Activated B cell treated with CpG ODN at 0.5 μM for 24 hours (primary cell): ENCODE measurements around the gene ERLEC1. TPM values are rescaled to one million over a fixed set of nuclear protein-coding genes. Genes with fewer than 3 reads are reported as not detected.

Source experiments
- ATAC-seq: fragments of 200-7000 bp; cut with Tn5 transposase; one replicate; pipeline ENCODE4 v1.10.0; 2021; ENCODE audit warnings: low read depth, mild to moderate bottlenecking, moderate library complexity
- CTCF ChIA-PET: fragments of 350-600 bp; sonication (Branson Sonifier 250); formaldehyde crosslinking; loops from one replicate; lab custom pipeline; 2021; ENCODE audit warnings: antibody characterized with exemption; lab: Charles Lee
- POLR2A ChIA-PET: fragments of 350-600 bp; sonication (Branson Sonifier 250); formaldehyde crosslinking; loops from one replicate; lab custom pipeline; 2021; ENCODE audit warnings: antibody characterized with exemption; lab: Charles Lee
- DNase-seq: peaks from one replicate; pipeline ENCODE4 v3.0.0; 2022
- H3K27ac Mint-ChIP-seq: one replicate; pipeline ENCODE4 v1.8.0; 2020; ENCODE audit warnings: mixed read lengths
- H3K27me3 Mint-ChIP-seq: one replicate; pipeline ENCODE4 v1.8.0; 2021; ENCODE audit warnings: mixed read lengths
- H3K36me3 Mint-ChIP-seq: one replicate; pipeline ENCODE4 v1.8.0; 2021; ENCODE audit warnings: low read depth, mixed read lengths
- H3K4me1 Mint-ChIP-seq: one replicate; pipeline ENCODE4 v1.8.0; 2021; ENCODE audit warnings: mixed read lengths
- H3K4me3 Mint-ChIP-seq: one replicate; pipeline ENCODE4 v1.8.0; 2020; ENCODE audit warnings: mild to moderate bottlenecking, mixed read lengths
- H3K9me3 Mint-ChIP-seq: one replicate; pipeline ENCODE4 v1.8.0; 2020; ENCODE audit warnings: mixed read lengths
- intact Hi-C: fragments of 100-400 bp; cut with micrococcal nuclease; formaldehyde crosslinking; loops from one replicate; pipeline ENCODE4 v1.15.1; 2024
- total RNA-seq: library from RNA; stranded (reverse); gene quantifications from 2 replicates; pipeline ENCODE4 v1.2.3, GENCODE V29; 2022
- TF ChIP-seq, protein P1 (sequence below): fragments of 200-600 bp; IDR thresholded peaks from one replicate; pipeline ENCODE4 v1.8.0; 2022; ENCODE audit warnings: antibody characterized with exemption, mild to moderate bottlenecking

The ERLEC1 gene
- total RNA-seq, 1 donor from 2014 or later = 16.8 TPM

DNA sequence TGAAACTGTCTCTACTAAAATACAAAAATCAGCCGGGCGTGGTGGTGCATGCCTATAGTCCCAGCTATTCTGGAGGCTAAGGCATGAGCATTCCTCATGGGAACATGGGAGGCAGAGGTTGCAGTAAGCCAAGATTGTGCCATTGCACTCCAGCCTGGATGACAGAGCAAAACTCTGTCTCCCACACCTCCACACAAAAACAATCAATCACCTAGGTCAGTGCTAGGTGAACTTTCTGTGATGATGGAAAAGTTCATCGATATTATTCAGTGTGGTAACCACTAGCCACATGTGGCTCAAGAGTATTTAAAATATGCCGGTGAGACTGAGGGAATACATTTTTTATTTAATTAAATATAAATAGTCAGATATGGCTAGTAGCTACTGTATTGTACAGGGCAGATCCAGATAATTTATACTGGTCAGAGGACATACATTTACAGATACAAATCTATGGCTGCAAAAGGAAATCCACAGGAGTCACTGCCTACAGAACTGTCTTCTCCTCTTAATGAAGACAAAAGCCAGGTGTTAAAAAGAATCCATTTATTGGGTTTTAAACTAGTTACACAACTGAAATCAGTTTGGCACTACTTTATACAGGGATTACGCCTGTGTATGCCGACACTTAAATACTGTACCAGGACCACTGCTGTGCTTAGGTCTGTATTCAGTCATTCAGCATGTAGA, 76.8 kb downstream of the ERLEC1 start:
- POLR2A ChIA-PET = no interaction called here
- H3K27ac Mint-ChIP-seq = no peak overlapping the region
- no peaks in the 10 kb centered on the region for H3K4me1 Mint-ChIP-seq
- H3K36me3 Mint-ChIP-seq = peaks cover 77% of the 10 kb centered on the region
- no peak for DNase-seq
- intact Hi-C loops = no loop called here
- H3K27me3 Mint-ChIP-seq = no peaks in the 10 kb centered on the region
- no peak overlapping the region for H3K4me3 Mint-ChIP-seq
- TF ChIP-seq, protein P1, sequence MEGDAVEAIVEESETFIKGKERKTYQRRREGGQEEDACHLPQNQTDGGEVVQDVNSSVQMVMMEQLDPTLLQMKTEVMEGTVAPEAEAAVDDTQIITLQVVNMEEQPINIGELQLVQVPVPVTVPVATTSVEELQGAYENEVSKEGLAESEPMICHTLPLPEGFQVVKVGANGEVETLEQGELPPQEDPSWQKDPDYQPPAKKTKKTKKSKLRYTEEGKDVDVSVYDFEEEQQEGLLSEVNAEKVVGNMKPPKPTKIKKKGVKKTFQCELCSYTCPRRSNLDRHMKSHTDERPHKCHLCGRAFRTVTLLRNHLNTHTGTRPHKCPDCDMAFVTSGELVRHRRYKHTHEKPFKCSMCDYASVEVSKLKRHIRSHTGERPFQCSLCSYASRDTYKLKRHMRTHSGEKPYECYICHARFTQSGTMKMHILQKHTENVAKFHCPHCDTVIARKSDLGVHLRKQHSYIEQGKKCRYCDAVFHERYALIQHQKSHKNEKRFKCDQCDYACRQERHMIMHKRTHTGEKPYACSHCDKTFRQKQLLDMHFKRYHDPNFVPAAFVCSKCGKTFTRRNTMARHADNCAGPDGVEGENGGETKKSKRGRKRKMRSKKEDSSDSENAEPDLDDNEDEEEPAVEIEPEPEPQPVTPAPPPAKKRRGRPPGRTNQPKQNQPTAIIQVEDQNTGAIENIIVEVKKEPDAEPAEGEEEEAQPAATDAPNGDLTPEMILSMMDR = no peak
- H3K9me3 Mint-ChIP-seq = no peaks in the 10 kb centered on the region
- CTCF ChIA-PET = no interaction called here
- no peak for ATAC-seq

DNA sequence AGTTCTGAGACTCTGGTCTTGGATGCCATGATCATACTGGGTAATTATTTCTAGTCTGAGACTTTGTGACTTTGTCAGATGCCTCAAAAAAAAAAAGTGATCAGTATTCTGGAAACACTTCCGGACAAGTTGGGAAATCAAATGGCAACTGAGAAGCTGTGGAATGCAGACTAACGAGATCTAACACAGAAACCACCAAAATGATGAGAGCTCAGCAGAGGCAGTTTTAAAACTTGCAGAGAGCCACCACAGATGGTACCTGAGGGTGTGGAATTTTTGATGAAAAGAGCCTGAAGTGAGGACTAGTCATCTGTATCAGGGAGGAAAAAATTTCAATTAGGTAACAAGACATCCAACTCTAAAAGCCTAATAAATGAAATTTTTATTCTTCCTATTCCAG, 78.4 kb downstream of the ERLEC1 start:
- Mint-ChIP-seq H3K36me3 (peaks cover 76% of the 10 kb centered on the region), H3K4me3 (no peak overlapping the region), H3K27me3 (no peaks in the 10 kb centered on the region), H3K27ac (no peak overlapping the region), H3K9me3 (no peaks in the 10 kb centered on the region), H3K4me1 (no peaks in the 10 kb centered on the region)
- TF ChIP-seq, protein P1 = no peak
- POLR2A ChIA-PET = no interaction called here
- intact Hi-C loops = no loop called here
- DNase-seq (no peak), ATAC-seq (no peak)
- CTCF ChIA-PET = no interaction called here

- Mint-ChIP-seq H3K4me3 (no peak overlapping the region), H3K36me3 (peaks cover 71% of the 10 kb centered on the region), H3K27ac (no peak overlapping the region), H3K4me1 (no peaks in the 10 kb centered on the region), H3K27me3 (no peaks in the 10 kb centered on the region), H3K9me3 (no peaks in the 10 kb centered on the region)
- no peak for DNase-seq
- no peak for ATAC-seq
- CTCF ChIA-PET = no interaction called here
- POLR2A ChIA-PET = no interaction called here
- intact Hi-C loops = no loop called here
- TF ChIP-seq, protein P1 = no peak
Observed at GRCh38 chr2:53865962-53866361, 79.1 kb downstream of the ERLEC1 start.

GRCh38 chr2:53867169-53867568, 80.3 kb downstream of the ERLEC1 start:
- intact Hi-C loops = no loop called here
- H3K27ac Mint-ChIP-seq = no peak overlapping the region
- no peak for ATAC-seq
- TF ChIP-seq, protein P1 = no peak
- ChIA-PET POLR2A (no interaction called here), CTCF (no interaction called here)
- no peak for DNase-seq
- H3K9me3 Mint-ChIP-seq = no peaks in the 10 kb centered on the region
- H3K4me1 Mint-ChIP-seq = no peaks in the 10 kb centered on the region
- no peak overlapping the region for H3K4me3 Mint-ChIP-seq
- H3K27me3 Mint-ChIP-seq = no peaks in the 10 kb centered on the region
- peaks cover 73% of the 10 kb centered on the region for H3K36me3 Mint-ChIP-seq

GRCh38 chr2:53867773-53868172, 80.9 kb downstream of the ERLEC1 start:
- intact Hi-C loops = no loop called here
- TF ChIP-seq, protein P1 = no peak
- H3K27ac Mint-ChIP-seq = no peak overlapping the region
- H3K9me3 Mint-ChIP-seq = no peaks in the 10 kb centered on the region
- ATAC-seq (no peak), DNase-seq (no peak)
- H3K36me3 Mint-ChIP-seq = peaks cover 71% of the 10 kb centered on the region
- no peaks in the 10 kb centered on the region for H3K4me1 Mint-ChIP-seq
- H3K4me3 Mint-ChIP-seq = no peak overlapping the region
- ChIA-PET POLR2A (no interaction called here), CTCF (no interaction called here)
- no peaks in the 10 kb centered on the region for H3K27me3 Mint-ChIP-seq

Other genes with a start within 250 kb of the ERLEC1 start
- 7.0 and 7.6 TPM in 2 replicates for gene CHAC2, start 19.2 kb upstream of the ERLEC1 start, total RNA-seq
- gene ASB3, start 91 bp upstream of the ERLEC1 start, total RNA-seq = 16.3 and 22.8 TPM in 2 replicates
- gene GPR75, start 72.9 kb downstream of the ERLEC1 start, total RNA-seq = 5.7 and 6.3 TPM in 2 replicates
- gene PSME4, start 183.9 kb downstream of the ERLEC1 start, total RNA-seq = 73.2 and 74.3 TPM in 2 replicates